ENCODE measurements around the gene APP.

Gene APP

DNA sequence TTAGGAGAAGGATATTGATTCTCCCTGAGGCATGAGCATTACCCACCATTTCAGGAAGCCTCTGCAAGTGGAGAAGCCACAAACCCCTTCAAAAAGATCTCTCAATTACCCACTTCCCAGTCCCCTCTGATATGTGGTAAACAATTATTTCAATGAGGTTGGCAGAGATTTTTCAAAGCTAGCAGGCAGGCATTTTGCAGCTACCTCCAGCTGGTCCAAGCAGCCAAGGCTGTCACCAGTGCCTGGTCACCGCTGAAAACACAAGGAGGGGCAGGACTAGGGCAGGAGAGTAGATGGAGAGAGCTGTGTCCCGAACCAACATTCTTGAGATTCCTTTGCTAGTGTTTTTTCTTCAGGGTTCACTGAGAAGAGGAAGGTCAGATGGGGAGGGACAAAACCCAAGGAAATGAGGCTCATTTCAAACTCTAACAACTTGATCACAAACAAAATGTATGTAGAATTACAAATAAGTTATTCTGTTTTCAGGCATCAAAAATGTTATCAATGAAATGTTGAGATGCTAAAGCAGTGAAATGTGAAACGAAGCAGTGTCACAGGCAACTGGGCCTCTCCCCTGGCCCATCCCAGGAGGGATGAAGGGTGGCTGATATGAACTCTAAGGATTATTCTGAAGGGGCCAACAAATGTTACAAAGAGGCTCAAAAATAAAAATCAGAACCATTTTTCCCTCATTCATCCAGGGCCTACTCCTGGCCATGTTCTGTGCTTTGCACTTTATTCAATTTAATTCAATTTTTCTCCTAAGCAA, 22.3 kb downstream of the APP start:
- TF ChIP-seq CTCF (IDR thresholded peaks at IDR 0.05; ENCODE audit: insufficient read depth, low read length) (no peak), GABPA (IDR thresholded peaks at IDR 0.05; ENCODE audit: low read depth) (no peak), POLR2AphosphoS5 (IDR thresholded peaks at IDR 0.05; ENCODE audit: low read depth) (no peak), SPI1 (IDR thresholded peaks at IDR 0.05; ENCODE audit: borderline replicate concordance, low read depth) (no peak)
- TF ChIP-seq, protein P1, sequence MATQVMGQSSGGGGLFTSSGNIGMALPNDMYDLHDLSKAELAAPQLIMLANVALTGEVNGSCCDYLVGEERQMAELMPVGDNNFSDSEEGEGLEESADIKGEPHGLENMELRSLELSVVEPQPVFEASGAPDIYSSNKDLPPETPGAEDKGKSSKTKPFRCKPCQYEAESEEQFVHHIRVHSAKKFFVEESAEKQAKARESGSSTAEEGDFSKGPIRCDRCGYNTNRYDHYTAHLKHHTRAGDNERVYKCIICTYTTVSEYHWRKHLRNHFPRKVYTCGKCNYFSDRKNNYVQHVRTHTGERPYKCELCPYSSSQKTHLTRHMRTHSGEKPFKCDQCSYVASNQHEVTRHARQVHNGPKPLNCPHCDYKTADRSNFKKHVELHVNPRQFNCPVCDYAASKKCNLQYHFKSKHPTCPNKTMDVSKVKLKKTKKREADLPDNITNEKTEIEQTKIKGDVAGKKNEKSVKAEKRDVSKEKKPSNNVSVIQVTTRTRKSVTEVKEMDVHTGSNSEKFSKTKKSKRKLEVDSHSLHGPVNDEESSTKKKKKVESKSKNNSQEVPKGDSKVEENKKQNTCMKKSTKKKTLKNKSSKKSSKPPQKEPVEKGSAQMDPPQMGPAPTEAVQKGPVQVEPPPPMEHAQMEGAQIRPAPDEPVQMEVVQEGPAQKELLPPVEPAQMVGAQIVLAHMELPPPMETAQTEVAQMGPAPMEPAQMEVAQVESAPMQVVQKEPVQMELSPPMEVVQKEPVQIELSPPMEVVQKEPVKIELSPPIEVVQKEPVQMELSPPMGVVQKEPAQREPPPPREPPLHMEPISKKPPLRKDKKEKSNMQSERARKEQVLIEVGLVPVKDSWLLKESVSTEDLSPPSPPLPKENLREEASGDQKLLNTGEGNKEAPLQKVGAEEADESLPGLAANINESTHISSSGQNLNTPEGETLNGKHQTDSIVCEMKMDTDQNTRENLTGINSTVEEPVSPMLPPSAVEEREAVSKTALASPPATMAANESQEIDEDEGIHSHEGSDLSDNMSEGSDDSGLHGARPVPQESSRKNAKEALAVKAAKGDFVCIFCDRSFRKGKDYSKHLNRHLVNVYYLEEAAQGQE (IDR thresholded peaks at IDR 0.05; ENCODE audit: insufficient replicate concordance, low read depth) = no peak
- Histone ChIP-seq H3K27me3 (ENCODE audit: insufficient read depth, poor library complexity, severe bottlenecking) (no peaks in the 10 kb centered on the region), H3K4me3 (replicated peaks; ENCODE audit: insufficient read depth, low read length) (no peak overlapping the region), H3K27ac (replicated peaks) (no peak overlapping the region)
- no peak for DNase-seq (ENCODE audit: low read depth in 1 of 2, low spot score in 1 of 2)

DNA sequence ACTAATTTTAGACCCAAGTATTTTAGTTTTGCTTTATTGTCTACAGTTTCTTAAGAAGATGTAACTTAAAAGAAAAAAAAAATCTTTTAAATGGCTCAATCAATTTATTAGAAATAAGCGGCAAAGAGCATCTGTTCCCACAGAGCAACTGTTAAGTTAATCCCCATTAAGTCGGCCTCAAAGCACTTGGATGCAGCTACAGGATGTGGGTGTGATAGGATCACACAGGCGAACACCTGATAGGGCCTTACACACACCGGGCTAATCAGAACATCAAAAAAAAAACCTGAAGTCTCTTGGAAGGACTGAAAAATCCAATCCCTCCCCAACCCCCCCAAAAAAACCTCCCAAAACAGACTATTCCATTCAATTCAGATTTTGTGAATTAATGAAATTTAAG, 23.0 kb downstream of the APP start:
- Histone ChIP-seq H3K4me3 (replicated peaks; ENCODE audit: insufficient read depth, low read length) (no peak overlapping the region), H3K27me3 (ENCODE audit: insufficient read depth, poor library complexity, severe bottlenecking) (no peaks in the 10 kb centered on the region), H3K27ac (replicated peaks) (no peak overlapping the region)
- no peak for DNase-seq (ENCODE audit: low read depth in 1 of 2, low spot score in 1 of 2)
- TF ChIP-seq SPI1 (IDR thresholded peaks at IDR 0.05; ENCODE audit: borderline replicate concordance, low read depth) (no peak), GABPA (IDR thresholded peaks at IDR 0.05; ENCODE audit: low read depth) (no peak), POLR2AphosphoS5 (IDR thresholded peaks at IDR 0.05; ENCODE audit: low read depth) (no peak), CTCF (IDR thresholded peaks at IDR 0.05; ENCODE audit: insufficient read depth, low read length) (no peak)
- TF ChIP-seq, protein P1 (IDR thresholded peaks at IDR 0.05; ENCODE audit: insufficient replicate concordance, low read depth) = no peak

GRCh38 chr21:26146681-26147080, 23.9 kb downstream of the APP start:
- no peak for DNase-seq (ENCODE audit: low read depth in 1 of 2, low spot score in 1 of 2)
- H3K27me3 ChIP-seq (ENCODE audit: insufficient read depth, poor library complexity, severe bottlenecking) = no peaks in the 10 kb centered on the region
- H3K4me3 ChIP-seq (replicated peaks; ENCODE audit: insufficient read depth, low read length) = no peak overlapping the region
- no peak overlapping the region for H3K27ac ChIP-seq (replicated peaks)
- TF ChIP-seq, protein P1 (IDR thresholded peaks at IDR 0.05; ENCODE audit: insufficient replicate concordance, low read depth) = no peak
- TF ChIP-seq GABPA (IDR thresholded peaks at IDR 0.05; ENCODE audit: low read depth) (no peak), CTCF (IDR thresholded peaks at IDR 0.05; ENCODE audit: insufficient read depth, low read length) (no peak)
